NB4 (cell line): Measurements from ENCODE around the gene ERI2.

Source experiments
- DNase-seq: peaks from one replicate; pipeline ENCODE4 v3.0.0; 2010; ENCODE audit warnings: low read depth
- H3K4me3 ChIP-seq: one replicate; pipeline ENCODE4 v1.5.1; 2011; ENCODE audit warnings: mild to moderate bottlenecking, low read depth, low read length, moderate library complexity
- CTCF ChIP-seq: IDR thresholded peaks from one replicate; pipeline ENCODE4 v1.5.1; 2012; ENCODE audit warnings: low read depth, low read length
- MYC ChIP-seq: IDR thresholded peaks from 2 replicates; pipeline ENCODE4 v1.6.1; 2011; ENCODE audit warnings: low read depth, low read length
- POLR2A ChIP-seq: IDR thresholded peaks from 2 replicates; pipeline ENCODE4 v1.6.1; 2011; ENCODE audit warnings: mild to moderate bottlenecking; ENCODE audit not compliant: insufficient read length; ENCODE audit errors: extremely low read depth
- TF ChIP-seq, protein P1 (sequence below): IDR thresholded peaks from 2 replicates; pipeline ENCODE4 v1.6.1; 2011; ENCODE audit warnings: low read depth, low read length

The ERI2 gene

DNA sequence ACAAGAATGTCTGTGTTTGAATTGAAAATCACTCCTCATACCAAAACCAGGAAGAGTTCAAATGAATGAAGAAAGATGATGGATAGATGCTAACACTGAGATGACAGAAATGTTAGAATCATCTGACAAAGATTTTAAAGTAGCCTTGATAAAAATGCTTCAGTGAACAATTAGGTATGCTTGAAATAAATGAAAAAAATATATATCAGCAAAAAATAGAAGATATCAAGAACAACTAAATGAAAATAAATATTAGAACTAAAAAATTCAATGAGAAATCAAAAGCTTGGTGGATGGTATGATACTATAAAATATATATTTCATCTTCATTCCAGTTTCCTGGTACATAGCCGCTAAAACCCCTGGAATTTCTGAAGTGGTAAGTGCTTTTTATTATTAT lies 51.0 kb downstream of the ERI2 start:
- TF ChIP-seq POLR2A = no peak
- no peak for TF ChIP-seq CTCF
- TF ChIP-seq, protein P1, sequence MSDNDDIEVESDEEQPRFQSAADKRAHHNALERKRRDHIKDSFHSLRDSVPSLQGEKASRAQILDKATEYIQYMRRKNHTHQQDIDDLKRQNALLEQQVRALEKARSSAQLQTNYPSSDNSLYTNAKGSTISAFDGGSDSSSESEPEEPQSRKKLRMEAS = no peak
- TF ChIP-seq MYC = no peak
- H3K4me3 ChIP-seq = no peak overlapping the region
- no peak for DNase-seq

GRCh38 chr16:20753727-20754126 lies 52.5 kb downstream of the ERI2 start:
- no peak for DNase-seq
- no peak overlapping the region for H3K4me3 ChIP-seq
- TF ChIP-seq, protein P1 = no peak
- TF ChIP-seq POLR2A (no peak), MYC (no peak), CTCF (no peak)

DNA sequence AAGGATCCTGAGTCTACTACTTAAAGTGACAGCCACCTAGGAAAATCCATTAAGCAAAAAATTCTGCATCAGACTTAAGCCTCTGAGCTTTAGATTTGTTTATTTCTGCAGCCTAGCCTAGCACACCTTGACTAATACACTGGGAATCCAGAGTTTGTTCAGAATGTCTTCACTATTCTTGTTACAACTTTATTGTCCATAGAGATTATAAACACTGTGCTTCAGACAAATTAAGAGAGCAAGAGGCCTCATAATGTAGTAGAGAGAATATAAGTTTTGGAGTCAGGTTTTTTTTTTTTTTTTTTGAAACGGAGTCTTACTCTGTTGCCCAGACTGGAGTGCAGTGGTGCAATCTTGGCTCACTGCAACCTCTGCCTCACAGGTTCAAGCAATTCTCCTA lies 55.7 kb downstream of the ERI2 start:
- no peak overlapping the region for H3K4me3 ChIP-seq
- no peak for DNase-seq
- TF ChIP-seq POLR2A = no peak
- no peak for TF ChIP-seq CTCF
- TF ChIP-seq MYC = no peak
- TF ChIP-seq, protein P1 = no peak

DNA sequence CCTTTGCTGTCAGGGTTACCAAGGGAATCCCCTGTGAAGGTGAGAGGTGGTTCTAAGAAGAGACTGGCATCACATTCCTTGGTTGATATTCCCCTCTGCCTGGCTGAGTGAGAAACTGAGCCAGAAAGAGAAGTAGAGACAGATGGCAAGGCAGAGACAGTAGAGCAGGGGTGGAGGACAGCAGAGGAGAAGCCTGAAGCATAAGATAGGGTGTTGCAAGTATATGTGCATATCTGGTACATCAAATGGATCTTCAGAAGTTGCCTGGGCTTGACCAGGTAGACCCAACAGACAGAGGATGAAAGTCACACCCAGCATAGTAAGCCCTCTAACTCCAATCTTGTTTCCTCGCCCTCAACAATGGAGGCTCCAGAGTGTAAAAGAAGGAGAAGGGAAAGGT lies 56.8 kb downstream of the ERI2 start:
- H3K4me3 ChIP-seq = no peak overlapping the region
- TF ChIP-seq POLR2A (no peak), CTCF (no peak), MYC (no peak)
- TF ChIP-seq, protein P1 = no peak
- no peak for DNase-seq

DNA sequence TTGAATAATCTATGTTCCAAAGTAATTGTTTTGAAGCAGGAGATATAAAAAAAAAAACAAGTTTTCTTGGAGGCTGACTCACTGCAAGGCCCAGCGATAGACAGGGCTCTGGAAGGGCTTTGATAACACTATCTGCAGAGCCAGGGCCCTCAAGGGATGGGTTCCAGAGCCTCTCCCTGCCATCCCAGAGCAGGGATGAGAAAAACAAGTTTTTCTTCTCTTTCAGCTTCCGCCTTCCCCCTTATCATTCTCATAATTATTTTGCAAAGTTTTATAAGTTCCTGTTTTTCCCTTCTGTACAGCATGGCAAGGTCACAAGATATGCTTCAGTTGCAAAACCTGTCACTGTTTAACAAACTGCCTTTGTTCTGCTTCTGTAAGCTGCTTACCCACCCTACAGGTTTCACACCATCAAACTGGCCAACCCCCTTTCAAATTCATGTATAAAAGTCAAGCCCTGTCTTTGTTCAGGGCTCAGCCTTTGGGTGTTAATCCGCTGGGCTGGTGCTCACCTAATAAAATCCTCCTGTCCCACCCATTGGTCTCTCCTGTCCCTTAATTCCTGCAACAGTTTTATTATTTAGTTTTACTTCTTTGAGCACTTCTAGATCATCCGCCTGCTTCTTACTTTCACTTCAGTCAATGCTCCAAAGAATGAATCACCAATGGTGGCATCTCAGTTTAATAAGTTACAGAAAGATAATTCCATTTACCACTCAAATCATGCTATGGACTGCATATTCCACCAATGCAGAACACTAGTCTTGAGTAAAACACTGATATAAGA lies 59.0 kb downstream of the ERI2 start:
- H3K4me3 ChIP-seq = no peak overlapping the region
- TF ChIP-seq CTCF = no peak
- TF ChIP-seq, protein P1 = no peak
- no peak for TF ChIP-seq POLR2A
- TF ChIP-seq MYC = no peak
- peak; percentile 76 for DNase-seq

DNA sequence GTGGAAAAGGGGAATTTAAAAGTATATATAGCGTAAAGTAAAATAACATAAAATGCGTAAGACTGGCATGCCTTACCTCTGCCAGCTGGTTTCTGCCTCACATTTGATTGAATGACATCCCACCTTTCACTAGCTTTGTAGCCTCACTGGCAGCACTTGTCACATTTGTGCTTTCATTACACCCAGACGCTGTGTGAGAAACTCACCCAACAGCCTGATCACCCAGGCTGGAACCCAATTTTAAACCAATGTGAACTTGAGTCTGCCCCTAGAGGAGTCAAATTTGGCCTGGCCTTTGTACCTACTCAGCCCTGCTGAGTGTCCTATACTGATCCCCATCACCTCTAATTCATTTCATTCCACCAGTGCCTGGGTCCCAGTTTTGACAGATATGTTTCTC lies 59.8 kb downstream of the ERI2 start:
- DNase-seq = no peak
- TF ChIP-seq CTCF = no peak
- TF ChIP-seq, protein P1 = no peak
- no peak for TF ChIP-seq POLR2A
- TF ChIP-seq MYC = no peak
- no peak overlapping the region for H3K4me3 ChIP-seq
